GM10266 (cell line): ENCODE data around the gene TNFSF8.

Experiments used
- DNase-seq: peaks from one replicate; pipeline ENCODE4 v3.0.0; 2012; ENCODE audit errors: extremely low spot score
- CTCF ChIP-seq: IDR thresholded peaks from 2 replicates; pipeline ENCODE4 v1.5.1; 2012; ENCODE audit warnings: mild to moderate bottlenecking, low read depth; ENCODE audit not compliant: control insufficient read depth, insufficient read depth; ENCODE audit errors: missing control alignments

Gene TNFSF8

DNA sequence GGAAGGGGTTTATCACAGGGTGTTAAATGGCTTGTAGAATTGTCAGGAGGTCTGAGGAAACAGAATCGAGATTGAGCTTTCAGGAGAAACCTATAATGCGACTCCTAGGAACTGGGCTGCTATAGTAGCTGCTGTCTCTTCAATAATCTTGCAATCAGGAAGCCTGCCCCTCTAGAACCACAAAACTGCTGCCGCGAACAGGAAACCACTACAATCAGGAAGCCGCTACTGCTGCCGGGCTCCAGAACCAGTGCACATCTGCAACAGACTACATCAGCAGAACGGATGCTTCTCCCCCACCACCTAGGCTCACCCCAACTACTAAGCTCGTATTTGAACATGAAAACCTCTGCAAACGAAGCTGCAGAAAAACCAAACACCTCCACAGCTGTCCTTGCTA lies 31.6 kb downstream of the TNFSF8 start:
- no peak for TF ChIP-seq CTCF
- DNase-seq = no peak

GRCh38 chr9:114897196-114897595 lies 33.2 kb downstream of the TNFSF8 start:
- no peak for TF ChIP-seq CTCF
- DNase-seq = no peak

DNA sequence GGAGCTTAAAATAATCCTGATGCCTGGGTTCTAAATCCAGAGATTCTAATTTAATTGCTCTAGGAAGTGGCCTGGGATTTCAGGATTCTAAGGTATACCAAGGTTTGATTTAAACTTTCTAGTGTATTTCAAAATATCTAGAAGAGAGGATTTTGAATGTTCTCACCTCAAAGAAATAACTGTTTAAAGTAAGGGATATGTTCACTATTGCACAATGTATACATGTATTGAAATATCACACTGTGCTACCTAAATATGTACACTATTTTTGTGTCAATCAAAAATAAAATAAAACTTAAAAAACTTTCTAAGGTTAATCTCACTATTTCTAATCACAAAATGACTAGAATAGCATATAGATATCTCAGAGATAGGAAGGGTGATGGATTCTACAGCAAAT lies 34.0 kb downstream of the TNFSF8 start:
- no peak for TF ChIP-seq CTCF
- no peak for DNase-seq

DNA sequence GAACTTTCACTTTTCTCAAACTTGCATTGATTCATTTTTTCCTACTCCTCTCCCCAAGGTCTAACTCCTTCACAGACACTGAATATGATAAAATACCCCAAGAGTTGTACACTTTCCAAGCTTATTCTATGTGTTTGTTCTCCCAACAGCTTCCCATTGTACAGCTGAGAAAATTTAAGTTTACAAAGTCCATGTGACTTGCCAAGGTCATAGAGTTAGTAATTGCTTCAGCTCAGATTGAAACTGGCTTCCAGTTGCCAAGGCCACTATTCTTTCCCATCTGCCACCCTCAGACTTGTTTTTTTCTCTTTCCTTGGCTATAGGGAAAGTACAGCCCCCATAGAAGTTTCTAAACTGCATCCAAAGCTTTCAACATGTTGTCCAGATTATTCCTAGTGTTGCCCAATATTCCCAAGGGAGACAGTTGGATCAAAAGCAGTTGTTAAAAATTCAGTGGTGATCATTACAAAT lies 34.8 kb downstream of the TNFSF8 start:
- DNase-seq = no peak
- TF ChIP-seq CTCF = no peak

DNA sequence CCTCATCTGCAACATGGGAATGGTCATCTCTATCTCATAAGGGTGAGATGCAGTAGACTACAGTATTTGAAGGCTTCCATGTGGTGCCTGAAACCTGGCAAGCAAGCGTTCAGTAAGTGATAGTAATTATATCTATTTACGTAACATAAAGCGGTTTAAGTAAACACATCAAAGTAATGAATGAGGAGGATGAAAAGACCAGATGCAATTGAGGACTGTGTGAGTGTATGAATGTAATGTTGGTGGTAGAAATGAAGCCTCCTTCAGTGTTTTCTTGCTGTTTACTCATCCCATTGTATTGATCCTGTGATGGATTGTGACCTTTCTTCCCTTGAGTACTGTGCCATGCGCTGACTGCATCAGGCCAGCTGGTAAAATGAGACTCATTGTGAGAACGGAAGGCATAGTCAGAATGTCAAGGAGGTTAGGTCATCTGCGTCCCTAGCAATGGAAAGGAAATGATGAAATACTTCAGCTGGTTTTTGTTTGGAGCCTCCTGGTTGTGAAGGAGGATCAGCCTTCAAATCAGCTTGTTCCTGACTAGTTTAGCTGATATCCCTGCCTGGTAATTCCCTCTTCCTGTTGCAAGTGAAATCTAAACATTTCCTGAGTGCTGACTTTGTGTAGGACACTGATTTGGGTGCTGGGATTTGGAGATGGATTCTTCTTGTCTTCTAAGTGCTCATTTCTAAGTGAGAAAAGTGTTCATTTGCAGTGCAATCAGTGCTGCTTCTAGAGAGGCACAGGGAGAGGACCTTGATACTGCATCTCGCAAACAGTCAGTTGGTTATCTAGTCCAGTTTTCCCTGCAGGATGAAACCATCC lies 35.6 kb downstream of the TNFSF8 start:
- DNase-seq = no peak
- TF ChIP-seq CTCF = no peak

DNA sequence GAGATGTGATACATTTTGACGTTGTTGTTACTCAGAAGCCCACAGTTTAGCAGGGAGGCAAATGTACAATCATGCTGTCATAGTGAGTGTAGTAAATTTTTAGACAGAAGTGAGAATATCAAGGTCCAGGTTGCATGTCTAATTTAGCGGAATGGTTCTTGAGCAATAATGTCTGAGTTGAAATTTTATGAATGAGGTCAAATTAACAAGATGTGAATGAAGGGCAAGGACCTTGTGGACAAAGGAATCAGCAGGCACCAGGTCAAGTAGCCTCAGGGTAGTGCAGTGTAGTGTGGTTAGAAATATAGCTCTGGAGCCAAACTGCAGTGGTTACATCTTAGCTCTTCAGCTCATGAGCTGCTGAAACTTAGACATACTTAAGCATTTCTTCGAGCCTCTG lies 36.2 kb downstream of the TNFSF8 start:
- no peak for TF ChIP-seq CTCF
- DNase-seq = no peak

- no peak for TF ChIP-seq CTCF
- DNase-seq = no peak
These were observed 37.0 kb downstream of the TNFSF8 start for GRCh38 chr9:114893221-114894010.
